HepG2 (cell line): ENCODE measurements around the gene SSU72. TPM values are rescaled to one million over a fixed set of nuclear protein-coding genes. Genes with fewer than 3 reads are reported as not detected.

ENCODE experiments used
- ATAC-seq: fragments of 200-7000 bp; cut with Tn5 transposase; 3 replicates; pipeline ENCODE4 v1.9.1; 2020; ENCODE audit warnings: mild to moderate bottlenecking, moderate library complexity
- BruUV-seq: library from RNA; stranded (reverse); fragments of 400-500 nt; replicated peaks from 2 replicates; lab custom pipeline; 2021; lab: Mats Ljungman, UMichigan
- CTCF ChIA-PET: fragments of 300-600 bp; formaldehyde crosslinking; extraction: SDS; loops from one replicate; lab custom pipeline; 2021; ENCODE audit warnings: low total read pairs, inconsistent platforms, low intra/inter-chr PET ratio; lab: Yijun Ruan, JAX
- POLR2A ChIA-PET: fragments of 350-600 bp; sonication (Branson Sonifier 250); formaldehyde crosslinking; loops from one replicate; lab custom pipeline; 2020; ENCODE audit warnings: antibody characterized with exemption, inconsistent platforms; lab: Yijun Ruan, JAX
- DNase-seq: peaks from one replicate; pipeline ENCODE4 v3.0.0-alpha.2; 2015; ENCODE audit warnings: low spot score
- FAIRE-seq: peaks from 3 replicates; lab custom pipeline; 2011; peaks lifted over from hg19 to GRCh38; lab: Jason Lieb, UNC
- H2AFZ ChIP-seq: one replicate; pipeline ENCODE4 v1.6.1; 2011; ENCODE audit warnings: low read length, inconsistent platforms
- H3K27ac ChIP-seq: fragments of 300-600 bp; 3 replicates; pipeline ENCODE4 v1.8.0; 2011; ENCODE audit warnings: mixed run types, mild to moderate bottlenecking, mixed read lengths, low read length, inconsistent platforms; ENCODE audit not compliant: insufficient read depth; ENCODE audit errors: extremely low read length
- H3K27me3 ChIP-seq, 2 experiments: fragments of 200-600 bp in 1 of 2; 2 replicates in 1 of 2; 3 replicates in 1 of 2; pipeline versions ENCODE4 v1.6.0 to v1.8.0; 2011; ENCODE audit warnings: low read length in 2 of 2, mild to moderate bottlenecking in 2 of 2, moderate library complexity in 2 of 2, inconsistent platforms in 1 of 2; ENCODE audit not compliant: insufficient read depth in 2 of 2, control insufficient read depth in 1 of 2
- H3K36me3 ChIP-seq, 2 experiments: fragments of 200-600 bp in 1 of 2; replicated peaks in 1 of 2; 2 replicates in 1 of 2; 3 replicates in 1 of 2; pipeline versions ENCODE4 v1.5.1 to v1.8.0; 2011; ENCODE audit warnings: low read length in 2 of 2, inconsistent platforms in 1 of 2; ENCODE audit not compliant: insufficient read depth in 2 of 2, control insufficient read depth in 1 of 2
- H3K4me1 ChIP-seq: 2 replicates; pipeline ENCODE4 v1.5.1; 2012; ENCODE audit warnings: low read length, inconsistent platforms; ENCODE audit not compliant: insufficient read depth
- H3K4me2 ChIP-seq: 2 replicates; pipeline ENCODE4 v1.6.0; 2011; ENCODE audit warnings: low read depth, low read length, inconsistent platforms
- H3K4me3 ChIP-seq, 3 experiments: fragments of 200-600 bp in 1 of 3; sonication (generic), shearing (Covaris generic) in 1 of 3; replicated peaks in 1 of 3; 2 replicates each; pipeline ENCODE4 v1.5.1; 2011 to 2016; ENCODE audit warnings: low read length in 3 of 3, inconsistent platforms in 2 of 3, low read depth in 2 of 3, mild to moderate bottlenecking in 2 of 3, control low read depth in 1 of 3, mixed read lengths in 1 of 3; ENCODE audit not compliant: insufficient read depth in 1 of 3
- H3K79me2 ChIP-seq: one replicate; pipeline ENCODE4 v1.6.1; 2011; ENCODE audit warnings: low read length, inconsistent platforms; ENCODE audit not compliant: insufficient read depth
- H3K9ac ChIP-seq: 2 replicates; pipeline ENCODE4 v1.6.0; 2011; ENCODE audit warnings: mild to moderate bottlenecking, low read depth, low read length, inconsistent platforms; ENCODE audit not compliant: insufficient read depth
- H3K9me3 ChIP-seq: 2 replicates; pipeline ENCODE4 v1.5.1; 2012; ENCODE audit warnings: mild to moderate bottlenecking, low read length
- H4K20me1 ChIP-seq: 2 replicates; pipeline ENCODE4 v1.6.0; 2011; ENCODE audit warnings: inconsistent platforms, mild to moderate bottlenecking, low read length, moderate library complexity; ENCODE audit not compliant: insufficient read depth
- ERF ChIP-seq: IDR thresholded peaks from 2 replicates; pipeline ENCODE4 v1.6.1; 2018; ENCODE audit warnings: missing biosample characterization, missing genetic modification reagents
- IKZF4 ChIP-seq: sonication (generic); formaldehyde crosslinking; IDR thresholded peaks from 2 replicates; pipeline ENCODE4 v1.5.1; 2020; ENCODE audit warnings: borderline replicate concordance, mild to moderate bottlenecking, low read depth, missing genetic modification reagents; ENCODE audit errors: not compliant biosample characterization
- MYC ChIP-seq: sonication (generic); formaldehyde crosslinking; IDR thresholded peaks from 2 replicates; pipeline ENCODE4 v1.9.0; 2021; ENCODE audit warnings: missing genetic modification reagents, borderline replicate concordance
- SPEN ChIP-seq: sonication (generic); formaldehyde crosslinking; IDR thresholded peaks from 2 replicates; pipeline ENCODE4 v1.5.1; 2020; ENCODE audit warnings: low read depth, mild to moderate bottlenecking, missing genetic modification reagents
- ZNF296 ChIP-seq: sonication (generic); formaldehyde crosslinking; conservative IDR thresholded peaks from 2 replicates; pipeline ENCODE4 v1.5.0; 2020; ENCODE audit warnings: mild to moderate bottlenecking, missing genetic modification reagents
- ZNF326 ChIP-seq: sonication (generic); formaldehyde crosslinking; IDR thresholded peaks from 2 replicates; pipeline ENCODE4 v1.4.0; 2020; ENCODE audit warnings: missing genetic modification reagents, borderline replicate concordance
- ZNF333 ChIP-seq: sonication (generic); formaldehyde crosslinking; IDR thresholded peaks from 2 replicates; pipeline ENCODE4 v1.4.0; 2020; ENCODE audit warnings: mild to moderate bottlenecking, missing genetic modification reagents, borderline replicate concordance
- ZNF589 ChIP-seq: sonication (generic); formaldehyde crosslinking; conservative IDR thresholded peaks from 2 replicates; pipeline ENCODE4 v1.8.0; 2022; ENCODE audit warnings: mild to moderate bottlenecking, moderate library complexity, missing genetic modification reagents
- ZNF678 ChIP-seq: sonication (generic); formaldehyde crosslinking; IDR thresholded peaks from 2 replicates; pipeline ENCODE4 v1.4.0; 2020; ENCODE audit warnings: mild to moderate bottlenecking, missing genetic modification reagents
- ZNF782 ChIP-seq: sonication (generic); formaldehyde crosslinking; IDR thresholded peaks from 2 replicates; pipeline ENCODE4 v1.4.0; 2020; ENCODE audit warnings: missing genetic modification reagents, mild to moderate bottlenecking, borderline replicate concordance
- WGBS: methylation state at CpG from one replicate; pipeline ENCODE4 v1.1.6; 2017; ENCODE audit warnings: low lambda C conversion rate; 5-methylcytosine and 5-hydroxymethylcytosine counted together
- in situ Hi-C: cut with HindIII; loops from 2 replicates; pipeline ENCODE4 v1.10.0; 2017; ENCODE audit warnings: low pct_unique_long_range_greater_than_20kb; ENCODE audit not compliant: extremely low pct_ligation_motif_present
- intact Hi-C: fragments of 100-400 bp; cut with micrococcal nuclease; formaldehyde crosslinking; loops from one replicate; pipeline ENCODE4 v1.10.0; 2022; ENCODE audit not compliant: unreplicated experiment
- polyA plus RNA-seq, 8 experiments: library from polyadenylated mRNA; depleted of rRNA in 3 of 8; stranded (reverse) in 7 of 8; unstranded in 1 of 8; fragments of >200 nt; fragmentation: Illumina TruSeq in 4 of 8; extraction: Trizol in 4 of 8; gene quantifications; 2 replicates each; pipeline versions ENCODE4 v1.2.1 to v1.2.3, GENCODE V29; 2011 to 2016; ENCODE audit warnings: low read depth in 4 of 8, missing spikeins in 1 of 8, mixed read lengths in 1 of 8; ENCODE audit not compliant: insufficient read depth in 1 of 8
- total RNA-seq, 5 experiments: library from RNA; depleted of rRNA; stranded (reverse); fragments of >200 nt; fragmentation: Illumina TruSeq; extraction: Trizol; gene quantifications; 2 replicates each; pipeline ENCODE4 v1.2.3, GENCODE V29; 2016; ENCODE audit warnings: low read depth in 1 of 5
- TF ChIP-seq, protein P1 (sequence below): sonication (generic); formaldehyde crosslinking; IDR thresholded peaks from 2 replicates; pipeline ENCODE4 v1.5.0; 2020; ENCODE audit warnings: mild to moderate bottlenecking, low read depth, missing genetic modification reagents, borderline replicate concordance
- TF ChIP-seq, protein P2 (sequence below): sonication (generic); formaldehyde crosslinking; IDR thresholded peaks from 2 replicates; pipeline ENCODE4 v1.8.1; 2023; ENCODE audit warnings: mild to moderate bottlenecking, missing genetic modification reagents
- TF ChIP-seq, protein P3 (sequence below): IDR thresholded peaks from 2 replicates; pipeline ENCODE4 v1.6.1; 2016; ENCODE audit warnings: missing genetic modification reagents, missing compliant biosample characterization
- TF ChIP-seq, protein P4 (sequence below): sonication (generic); formaldehyde crosslinking; IDR thresholded peaks from 2 replicates; pipeline ENCODE4 v1.4.0; 2020; ENCODE audit warnings: missing genetic modification reagents, borderline replicate concordance

Gene SSU72
- total and polyA plus RNA-seq, 2 of the 13 experiments (the other 11 are each of a cell fraction or from before 2014, with no cell fraction given), result 42.8 to 67.1 TPM

DNA sequence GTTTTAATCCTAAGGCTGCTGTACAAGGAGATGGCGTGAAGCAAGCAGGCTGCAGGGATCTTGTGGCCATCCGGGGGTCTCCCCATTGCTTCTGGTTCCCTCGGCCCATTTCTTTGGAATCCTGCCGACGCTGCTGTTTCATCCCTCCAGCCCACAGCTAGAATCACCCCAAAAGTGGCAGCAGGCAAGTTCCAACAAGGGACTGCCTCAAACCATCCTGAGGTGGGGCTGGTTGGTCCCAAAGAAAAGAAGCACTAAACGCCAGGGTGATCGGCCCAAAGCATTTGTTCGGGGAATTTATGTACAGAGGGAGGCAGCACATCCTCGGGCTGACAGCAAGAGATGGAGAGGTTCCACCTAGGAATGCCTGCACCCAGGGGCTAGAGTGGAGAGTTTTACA lies 36.1 kb upstream of the SSU72 start:
- no peak overlapping the region for H3K4me3 ChIP-seq
- H3K27me3 ChIP-seq, result no peaks in the 10 kb centered on the region; a peak in 3 of 5 replicates
- no peak for FAIRE-seq
- no peak for ATAC-seq
- no peaks in the 10 kb centered on the region for H3K9me3 ChIP-seq
- CTCF ChIA-PET, result no interaction called here
- no peak overlapping the region for H3K9ac ChIP-seq
- TF ChIP-seq, protein P1, sequence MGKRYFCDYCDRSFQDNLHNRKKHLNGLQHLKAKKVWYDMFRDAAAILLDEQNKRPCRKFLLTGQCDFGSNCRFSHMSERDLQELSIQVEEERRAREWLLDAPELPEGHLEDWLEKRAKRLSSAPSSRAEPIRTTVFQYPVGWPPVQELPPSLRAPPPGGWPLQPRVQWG, result no peak
- TF ChIP-seq ZNF782 (CRISPR knock-in tag), result no peak
- TF ChIP-seq ZNF678 (CRISPR knock-in tag), result no peak
- no peak for TF ChIP-seq MYC
- TF ChIP-seq ERF (CRISPR knock-in tag), result no peak
- no peak for TF ChIP-seq ZNF296
- no peak for TF ChIP-seq ZNF326 (CRISPR knock-in tag)
- TF ChIP-seq, protein P2, sequence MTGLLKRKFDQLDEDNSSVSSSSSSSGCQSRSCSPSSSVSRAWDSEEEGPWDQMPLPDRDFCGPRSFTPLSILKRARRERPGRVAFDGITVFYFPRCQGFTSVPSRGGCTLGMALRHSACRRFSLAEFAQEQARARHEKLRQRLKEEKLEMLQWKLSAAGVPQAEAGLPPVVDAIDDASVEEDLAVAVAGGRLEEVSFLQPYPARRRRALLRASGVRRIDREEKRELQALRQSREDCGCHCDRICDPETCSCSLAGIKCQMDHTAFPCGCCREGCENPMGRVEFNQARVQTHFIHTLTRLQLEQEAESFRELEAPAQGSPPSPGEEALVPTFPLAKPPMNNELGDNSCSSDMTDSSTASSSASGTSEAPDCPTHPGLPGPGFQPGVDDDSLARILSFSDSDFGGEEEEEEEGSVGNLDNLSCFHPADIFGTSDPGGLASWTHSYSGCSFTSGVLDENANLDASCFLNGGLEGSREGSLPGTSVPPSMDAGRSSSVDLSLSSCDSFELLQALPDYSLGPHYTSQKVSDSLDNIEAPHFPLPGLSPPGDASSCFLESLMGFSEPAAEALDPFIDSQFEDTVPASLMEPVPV (CRISPR knock-in tag), result no peak
- TF ChIP-seq, protein P3, sequence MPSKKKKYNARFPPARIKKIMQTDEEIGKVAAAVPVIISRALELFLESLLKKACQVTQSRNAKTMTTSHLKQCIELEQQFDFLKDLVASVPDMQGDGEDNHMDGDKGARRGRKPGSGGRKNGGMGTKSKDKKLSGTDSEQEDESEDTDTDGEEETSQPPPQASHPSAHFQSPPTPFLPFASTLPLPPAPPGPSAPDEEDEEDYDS (CRISPR knock-in tag), result no peak
- TF ChIP-seq ZNF589 (CRISPR knock-in tag), result no peak
- no peak for TF ChIP-seq SPEN (CRISPR knock-in tag)
- TF ChIP-seq, protein P4, sequence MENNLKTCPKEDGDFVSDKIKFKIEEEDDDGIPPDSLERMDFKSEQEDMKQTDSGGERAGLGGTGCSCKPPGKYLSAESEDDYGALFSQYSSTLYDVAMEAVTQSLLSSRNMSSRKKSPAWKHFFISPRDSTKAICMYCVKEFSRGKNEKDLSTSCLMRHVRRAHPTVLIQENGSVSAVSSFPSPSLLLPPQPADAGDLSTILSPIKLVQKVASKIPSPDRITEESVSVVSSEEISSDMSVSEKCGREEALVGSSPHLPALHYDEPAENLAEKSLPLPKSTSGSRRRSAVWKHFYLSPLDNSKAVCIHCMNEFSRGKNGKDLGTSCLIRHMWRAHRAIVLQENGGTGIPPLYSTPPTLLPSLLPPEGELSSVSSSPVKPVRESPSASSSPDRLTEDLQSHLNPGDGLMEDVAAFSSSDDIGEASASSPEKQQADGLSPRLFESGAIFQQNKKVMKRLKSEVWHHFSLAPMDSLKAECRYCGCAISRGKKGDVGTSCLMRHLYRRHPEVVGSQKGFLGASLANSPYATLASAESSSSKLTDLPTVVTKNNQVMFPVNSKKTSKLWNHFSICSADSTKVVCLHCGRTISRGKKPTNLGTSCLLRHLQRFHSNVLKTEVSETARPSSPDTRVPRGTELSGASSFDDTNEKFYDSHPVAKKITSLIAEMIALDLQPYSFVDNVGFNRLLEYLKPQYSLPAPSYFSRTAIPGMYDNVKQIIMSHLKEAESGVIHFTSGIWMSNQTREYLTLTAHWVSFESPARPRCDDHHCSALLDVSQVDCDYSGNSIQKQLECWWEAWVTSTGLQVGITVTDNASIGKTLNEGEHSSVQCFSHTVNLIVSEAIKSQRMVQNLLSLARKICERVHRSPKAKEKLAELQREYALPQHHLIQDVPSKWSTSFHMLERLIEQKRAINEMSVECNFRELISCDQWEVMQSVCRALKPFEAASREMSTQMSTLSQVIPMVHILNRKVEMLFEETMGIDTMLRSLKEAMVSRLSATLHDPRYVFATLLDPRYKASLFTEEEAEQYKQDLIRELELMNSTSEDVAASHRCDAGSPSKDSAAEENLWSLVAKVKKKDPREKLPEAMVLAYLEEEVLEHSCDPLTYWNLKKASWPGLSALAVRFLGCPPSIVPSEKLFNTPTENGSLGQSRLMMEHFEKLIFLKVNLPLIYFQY, result no peak
- no peak for TF ChIP-seq ZNF333 (CRISPR knock-in tag)
- TF ChIP-seq IKZF4, result no peak
- TF ChIP-seq, all 625 proteins: peak for 0
- peaks cover 34% of the 10 kb centered on the region for H3K4me1 ChIP-seq
- no peak overlapping the region for H2AFZ ChIP-seq
- DNase-seq, result no peak
- BruUV-seq, result no TSS peak
- intact Hi-C loops (loop anchor here (5.0 kb wide), 1 partner anchor 33 kb away; no protein-coding TSS in a partner anchor), in situ Hi-C loops (no loop called here)
- H4K20me1 ChIP-seq, result peaks cover 2% of the 10 kb centered on the region; the same call in 1 of the 2 replicates
- peaks cover 3% of the 10 kb centered on the region for H3K79me2 ChIP-seq
- no peak overlapping the region for H3K4me2 ChIP-seq
- H3K36me3 ChIP-seq, result no peaks in the 10 kb centered on the region
- WGBS, result 41% methylated on average over 9 of the region's 9 CpGs
- POLR2A ChIA-PET, result no interaction called here
- no peak overlapping the region for H3K27ac ChIP-seq
